ENCODE results near the gene TCF15.

DNA sequence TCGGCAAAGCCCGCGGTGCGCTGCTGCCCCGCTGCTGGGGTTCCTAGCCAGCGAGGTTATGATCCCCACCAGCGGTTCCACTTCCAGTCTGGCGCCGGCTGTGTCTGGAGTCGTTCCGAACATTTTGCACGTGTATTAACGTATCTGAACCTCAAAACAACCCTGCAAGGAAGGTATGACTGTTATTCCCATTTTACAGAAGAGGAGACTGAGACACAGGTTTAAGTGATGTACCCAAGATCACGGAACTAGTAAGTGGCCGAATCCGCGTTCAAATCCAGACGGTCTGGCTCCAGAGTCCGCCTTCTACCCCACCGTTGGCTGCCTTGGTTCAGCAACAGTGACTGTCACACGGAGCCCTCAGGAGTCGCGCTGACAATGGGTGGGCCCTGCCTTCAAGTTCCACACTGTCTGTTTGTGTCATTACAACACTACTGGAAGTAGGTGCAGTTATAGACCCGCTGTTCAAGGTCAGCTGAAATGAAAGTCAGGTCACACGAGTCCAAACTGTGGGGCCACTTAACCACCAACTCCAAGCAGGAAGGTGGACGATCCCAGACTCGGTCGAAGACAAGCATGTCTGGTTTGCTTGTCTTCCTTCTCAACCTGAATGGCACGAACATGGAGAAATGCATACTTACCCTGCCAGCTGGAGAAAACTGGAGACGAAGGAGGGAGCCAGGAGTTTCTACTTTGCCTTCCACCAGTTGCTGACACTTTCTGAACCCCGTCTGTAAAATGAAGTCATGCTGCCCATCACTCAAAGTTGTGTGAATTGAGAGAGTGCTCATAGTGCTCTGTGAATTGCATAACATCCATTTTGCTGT lies 43.7 kb upstream of the TCF15 start:
- TF ChIP-seq, protein P1, sequence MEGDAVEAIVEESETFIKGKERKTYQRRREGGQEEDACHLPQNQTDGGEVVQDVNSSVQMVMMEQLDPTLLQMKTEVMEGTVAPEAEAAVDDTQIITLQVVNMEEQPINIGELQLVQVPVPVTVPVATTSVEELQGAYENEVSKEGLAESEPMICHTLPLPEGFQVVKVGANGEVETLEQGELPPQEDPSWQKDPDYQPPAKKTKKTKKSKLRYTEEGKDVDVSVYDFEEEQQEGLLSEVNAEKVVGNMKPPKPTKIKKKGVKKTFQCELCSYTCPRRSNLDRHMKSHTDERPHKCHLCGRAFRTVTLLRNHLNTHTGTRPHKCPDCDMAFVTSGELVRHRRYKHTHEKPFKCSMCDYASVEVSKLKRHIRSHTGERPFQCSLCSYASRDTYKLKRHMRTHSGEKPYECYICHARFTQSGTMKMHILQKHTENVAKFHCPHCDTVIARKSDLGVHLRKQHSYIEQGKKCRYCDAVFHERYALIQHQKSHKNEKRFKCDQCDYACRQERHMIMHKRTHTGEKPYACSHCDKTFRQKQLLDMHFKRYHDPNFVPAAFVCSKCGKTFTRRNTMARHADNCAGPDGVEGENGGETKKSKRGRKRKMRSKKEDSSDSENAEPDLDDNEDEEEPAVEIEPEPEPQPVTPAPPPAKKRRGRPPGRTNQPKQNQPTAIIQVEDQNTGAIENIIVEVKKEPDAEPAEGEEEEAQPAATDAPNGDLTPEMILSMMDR (IDR thresholded peaks at IDR 0.05) = no peak
- no peak for TF ChIP-seq POLR2A (IDR thresholded peaks at IDR 0.05)
